K562 (cell line): Measurements from ENCODE around the gene CCDC85C. TPM values are rescaled to one million over a fixed set of nuclear protein-coding genes. Genes with fewer than 3 reads are reported as not detected.

Source experiments
- ATF1 ChIP-seq, 2 experiments: fragments of 450-650 bp in 1 of 2; IDR thresholded peaks; 2 replicates each; pipeline ENCODE4 v1.6.1; 2016; ENCODE audit warnings: missing compliant biosample characterization in 1 of 2, missing genetic modification characterization in 1 of 2
- BDP1 ChIP-seq: IDR thresholded peaks from 3 replicates; pipeline ENCODE4 v1.6.1; 2011; ENCODE audit not compliant: insufficient read length, insufficient read depth
- CEBPG ChIP-seq, 3 experiments: fragments of 200-800 bp in 1 of 3; sonication (Bioruptor generic) in 1 of 3; sonication (generic) in 1 of 3; formaldehyde crosslinking in 1 of 3; IDR thresholded peaks in 2 of 3; conservative IDR thresholded peaks in 1 of 3; 2 replicates each; pipeline versions ENCODE4 v1.6.1 to v1.8.0; 2016 to 2022; ENCODE audit warnings: missing compliant biosample characterization in 2 of 3, missing genetic modification characterization in 2 of 3, mild to moderate bottlenecking in 1 of 3, missing genetic modification reagents in 1 of 3
- E2F1 ChIP-seq: sonication (generic); formaldehyde crosslinking; IDR thresholded peaks from 2 replicates; pipeline ENCODE4 v1.8.1; 2023; ENCODE audit warnings: mild to moderate bottlenecking, missing genetic modification reagents, moderate library complexity
- ETV1 ChIP-seq: fragments of 450-650 bp; conservative IDR thresholded peaks from 2 replicates; pipeline ENCODE4 v1.6.1; 2016; ENCODE audit warnings: missing genetic modification characterization, control low read depth, low read depth, missing compliant biosample characterization
- HMGN3 ChIP-seq: IDR thresholded peaks from 2 replicates; pipeline ENCODE4 v1.6.1; 2011; ENCODE audit warnings: borderline replicate concordance, low read depth, mild to moderate bottlenecking, mixed read lengths, low read length; ENCODE audit not compliant: insufficient read length; ENCODE audit errors: extremely low read depth
- MYNN ChIP-seq, 2 experiments: sonication (generic); formaldehyde crosslinking in 1 of 2; IDR thresholded peaks; 2 replicates each; pipeline versions ENCODE4 v1.5.0 to v1.6.1; 2016 to 2020; ENCODE audit warnings: antibody characterized with exemption in 1 of 2, missing genetic modification reagents in 1 of 2
- SIRT6 ChIP-seq: IDR thresholded peaks from one replicate; pipeline ENCODE4 v1.6.1; 2012; ENCODE audit warnings: low read depth, mild to moderate bottlenecking, control low read depth, inconsistent platforms, low read length, moderate library complexity
- TAF1 ChIP-seq: IDR thresholded peaks from 2 replicates; pipeline ENCODE4 v1.6.1; 2011; ENCODE audit warnings: mild to moderate bottlenecking, low read length, moderate library complexity; ENCODE audit not compliant: insufficient read depth, control insufficient read depth, severe bottlenecking; ENCODE audit errors: extremely low read depth
- ZC3H4 ChIP-seq: sonication (generic); formaldehyde crosslinking; IDR thresholded peaks from 2 replicates; pipeline ENCODE4 v1.9.0; 2021; ENCODE audit warnings: missing genetic modification reagents, borderline replicate concordance
- ZNF436 ChIP-seq: fragments of 250-450, 450-650 bp; sonication (Bioruptor Pico); formaldehyde crosslinking; IDR thresholded peaks from 2 replicates; pipeline ENCODE4 v1.7.0; 2020; ENCODE audit warnings: mild to moderate bottlenecking
- ZNF778 ChIP-seq: fragments of 450-650 bp; formaldehyde crosslinking; IDR thresholded peaks from 2 replicates; pipeline ENCODE4 v1.4.0; 2020; ENCODE audit warnings: mild to moderate bottlenecking, moderate library complexity
- ZNF79 ChIP-seq: fragments of 250-450 bp; sonication (Bioruptor Pico); IDR thresholded peaks from 2 replicates; pipeline ENCODE4 v1.4.0; 2020; ENCODE audit warnings: low read depth, mild to moderate bottlenecking, moderate library complexity
- ZSCAN32 ChIP-seq: fragments of 450-650 bp; formaldehyde crosslinking; IDR thresholded peaks from 2 replicates; pipeline ENCODE4 v1.4.0; 2020; ENCODE audit warnings: mild to moderate bottlenecking, moderate library complexity
- polyA plus RNA-seq, 8 experiments: library from polyadenylated mRNA; depleted of rRNA in 4 of 8; stranded (reverse) in 5 of 8; unstranded in 3 of 8; fragments of >200 nt; fragmentation: Nextera tagmentation in 2 of 8; fragmentation: Illumina TruSeq in 1 of 8; extraction: Ambion mirVana in 2 of 8; extraction: Trizol in 1 of 8; gene quantifications; 2 replicates each; pipeline versions ENCODE4 v1.2.1 to v1.2.3, GENCODE V29; 2011 to 2014; ENCODE audit warnings: inconsistent platforms in 1 of 8, missing spikeins in 1 of 8
- total RNA-seq, 7 experiments: library from RNA; depleted of rRNA in 6 of 7; stranded (reverse); fragments of >200 nt in 6 of 7; fragmentation: Illumina TruSeq in 2 of 7; extraction: Trizol in 2 of 7; gene quantifications; 2 replicates each; pipeline versions ENCODE4 v1.2.1 to v1.2.3, GENCODE V29; 2011 to 2021; ENCODE audit warnings: low replicate concordance in 1 of 7

CCDC85C gene
- total and polyA plus RNA-seq, 9 of the 15 experiments (the other 6 are each of a cell fraction or from before 2014, with no cell fraction given): 0.18 to 22.0 (median 6.3) TPM

GRCh38 chr14:99604278-99604765 is 315 bp upstream of the CCDC85C start (continued):
- no peak for TF ChIP-seq E2F1 (CRISPR knock-in tag)
- TF ChIP-seq TAF1: no peak
- TF ChIP-seq ZC3H4 (CRISPR knock-in tag): no peak
- TF ChIP-seq MYNN (IDR thresholded peaks at IDR 0.05): no peak
- TF ChIP-seq MYNN (CRISPR knock-in tag; IDR thresholded peaks at IDR 0.05): no peak
- TF ChIP-seq ETV1 (tag): no peak
- no peak for TF ChIP-seq ZNF436 (CRISPR knock-in tag)
- TF ChIP-seq BDP1: no peak
- TF ChIP-seq ATF1 (CRISPR knock-in tag; IDR thresholded peaks at IDR 0.05): no peak
- peak; percentile 19; the same call in 1 of the 2 replicates for TF ChIP-seq ATF1 (tag; IDR thresholded peaks at IDR 0.05)
- TF ChIP-seq ZSCAN32 (CRISPR knock-in tag): no peak
- TF ChIP-seq HMGN3: peak; percentile 39
- TF ChIP-seq ZNF79 (CRISPR knock-in tag): no peak
- no peak for TF ChIP-seq CEBPG (CRISPR knock-in tag; IDR thresholded peaks at IDR 0.05)
- TF ChIP-seq CEBPG (tag; conservative IDR thresholded peaks at IDR 0.05 in 1 of 2, IDR thresholded peaks at IDR 0.05 in 1 of 2): no peak
- TF ChIP-seq SIRT6: no peak
- TF ChIP-seq ZNF778: no peak
